ENCODE data around the gene YY2. TPM values are rescaled to one million over a fixed set of nuclear protein-coding genes. Genes with fewer than 3 reads are reported as not detected.

Gene YY2
- total and polyA plus RNA-seq, 9 of the 15 experiments (the other 6 are each of a cell fraction or from before 2014, with no cell fraction given) = 0.77 to 2.2 (median 1.1) TPM

DNA sequence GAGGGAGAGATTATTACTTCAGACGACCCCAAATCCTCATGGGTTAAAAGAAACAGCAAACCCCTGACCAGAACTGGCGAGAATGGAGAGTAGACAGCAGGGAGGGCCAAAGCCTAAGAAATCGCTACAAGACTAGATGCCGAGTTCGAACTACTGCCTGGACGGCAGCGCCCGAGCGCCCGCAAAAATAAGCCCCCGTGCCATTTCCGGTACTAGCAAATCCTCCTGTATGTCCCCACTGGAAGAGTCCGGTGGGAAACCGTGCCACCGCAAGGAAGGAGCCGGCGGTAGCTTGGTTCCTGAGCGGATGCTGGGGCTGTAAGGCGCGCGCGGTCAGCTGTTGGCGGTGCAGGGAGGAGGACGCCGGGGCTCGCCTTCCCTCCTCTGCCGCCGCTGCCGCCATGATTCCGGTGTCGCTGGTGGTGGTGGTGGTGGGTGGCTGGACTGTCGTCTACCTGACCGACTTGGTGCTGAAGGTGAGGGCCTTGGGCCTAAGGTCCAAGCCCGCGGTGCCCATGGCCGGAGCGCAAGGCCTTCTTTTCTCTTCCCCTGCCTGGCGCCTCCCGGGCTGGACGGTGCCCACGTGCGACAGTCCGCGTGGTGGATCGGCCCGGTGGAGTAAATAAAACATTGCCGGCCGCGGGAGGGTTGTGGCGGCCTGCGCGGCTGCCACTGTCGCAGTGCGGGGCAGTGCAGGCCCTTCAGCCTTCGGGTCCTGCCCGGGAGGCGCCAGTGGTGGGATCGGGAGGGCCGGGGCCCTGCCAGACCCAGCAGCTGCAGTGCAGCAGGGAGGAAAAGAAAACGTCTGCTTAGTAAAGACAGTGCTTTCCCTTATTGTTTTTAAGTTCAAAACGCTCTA, 16.2 kb upstream of the YY2 start, which contains the start of gene MBTPS2 (continued):
- TF ChIP-seq, protein P1, sequence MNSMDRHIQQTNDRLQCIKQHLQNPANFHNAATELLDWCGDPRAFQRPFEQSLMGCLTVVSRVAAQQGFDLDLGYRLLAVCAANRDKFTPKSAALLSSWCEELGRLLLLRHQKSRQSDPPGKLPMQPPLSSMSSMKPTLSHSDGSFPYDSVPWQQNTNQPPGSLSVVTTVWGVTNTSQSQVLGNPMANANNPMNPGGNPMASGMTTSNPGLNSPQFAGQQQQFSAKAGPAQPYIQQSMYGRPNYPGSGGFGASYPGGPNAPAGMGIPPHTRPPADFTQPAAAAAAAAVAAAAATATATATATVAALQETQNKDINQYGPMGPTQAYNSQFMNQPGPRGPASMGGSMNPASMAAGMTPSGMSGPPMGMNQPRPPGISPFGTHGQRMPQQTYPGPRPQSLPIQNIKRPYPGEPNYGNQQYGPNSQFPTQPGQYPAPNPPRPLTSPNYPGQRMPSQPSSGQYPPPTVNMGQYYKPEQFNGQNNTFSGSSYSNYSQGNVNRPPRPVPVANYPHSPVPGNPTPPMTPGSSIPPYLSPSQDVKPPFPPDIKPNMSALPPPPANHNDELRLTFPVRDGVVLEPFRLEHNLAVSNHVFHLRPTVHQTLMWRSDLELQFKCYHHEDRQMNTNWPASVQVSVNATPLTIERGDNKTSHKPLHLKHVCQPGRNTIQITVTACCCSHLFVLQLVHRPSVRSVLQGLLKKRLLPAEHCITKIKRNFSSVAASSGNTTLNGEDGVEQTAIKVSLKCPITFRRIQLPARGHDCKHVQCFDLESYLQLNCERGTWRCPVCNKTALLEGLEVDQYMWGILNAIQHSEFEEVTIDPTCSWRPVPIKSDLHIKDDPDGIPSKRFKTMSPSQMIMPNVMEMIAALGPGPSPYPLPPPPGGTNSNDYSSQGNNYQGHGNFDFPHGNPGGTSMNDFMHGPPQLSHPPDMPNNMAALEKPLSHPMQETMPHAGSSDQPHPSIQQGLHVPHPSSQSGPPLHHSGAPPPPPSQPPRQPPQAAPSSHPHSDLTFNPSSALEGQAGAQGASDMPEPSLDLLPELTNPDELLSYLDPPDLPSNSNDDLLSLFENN (IDR thresholded peaks at IDR 0.05; ENCODE audit: low read depth in 2 of 2, low read length in 2 of 2) = 0 out of 4 replicates have a peak, but pooled peaks of 1 of the 2 experiments have one; percentile 19
- TF ChIP-seq ZNF76 (CRISPR knock-in tag; IDR thresholded peaks at IDR 0.05; ENCODE audit: borderline replicate concordance) (0 out of 2 replicates have a peak, but pooled peaks have one; percentile 43), ZNF57 (CRISPR knock-in tag; IDR thresholded peaks at IDR 0.05) (no peak), ATF7 (IDR thresholded peaks at IDR 0.05) (peak; percentile 68), GTF2E2 (tag; IDR thresholded peaks at IDR 0.05) (peak; percentile 98), GTF2A2 (tag; IDR thresholded peaks at IDR 0.05) (peak; percentile 93), C11orf30 (IDR thresholded peaks at IDR 0.05; ENCODE audit: low read depth) (peak; percentile 88), NRF1 (conservative IDR thresholded peaks at IDR 0.05 in 1 of 2, IDR thresholded peaks at IDR 0.05 in 1 of 2) (peak; percentile 16 to 23; a peak in 1 of 4 replicates)
- TF ChIP-seq, protein P2, sequence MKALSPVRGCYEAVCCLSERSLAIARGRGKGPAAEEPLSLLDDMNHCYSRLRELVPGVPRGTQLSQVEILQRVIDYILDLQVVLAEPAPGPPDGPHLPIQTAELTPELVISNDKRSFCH (CRISPR knock-in tag; IDR thresholded peaks at IDR 0.05) = no peak
- TF ChIP-seq, protein P2 (tag; IDR thresholded peaks at IDR 0.05) = peak; percentile 55; the same call in 1 of the 2 replicates
- TF ChIP-seq, protein P3, sequence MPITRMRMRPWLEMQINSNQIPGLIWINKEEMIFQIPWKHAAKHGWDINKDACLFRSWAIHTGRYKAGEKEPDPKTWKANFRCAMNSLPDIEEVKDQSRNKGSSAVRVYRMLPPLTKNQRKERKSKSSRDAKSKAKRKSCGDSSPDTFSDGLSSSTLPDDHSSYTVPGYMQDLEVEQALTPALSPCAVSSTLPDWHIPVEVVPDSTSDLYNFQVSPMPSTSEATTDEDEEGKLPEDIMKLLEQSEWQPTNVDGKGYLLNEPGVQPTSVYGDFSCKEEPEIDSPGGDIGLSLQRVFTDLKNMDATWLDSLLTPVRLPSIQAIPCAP (CRISPR knock-in tag; IDR thresholded peaks at IDR 0.05; ENCODE audit: borderline replicate concordance) = 0 out of 2 replicates have a peak, but pooled peaks have one; percentile 50

Data from K562 (cell line).